GM21576 (cell line): ENCODE measurements around the gene NUMBL.

ENCODE experiments used
- ATAC-seq: cut with Tn5 transposase; IDR thresholded peaks from one replicate; pipeline ENCODE4 v1.9.1; 2021; ENCODE audit warnings: mild to moderate bottlenecking, moderate library complexity; ENCODE audit not compliant: unreplicated experiment

The NUMBL gene

GRCh38 chr19:40691421-40692211 lies 1.2 kb upstream of the NUMBL start:
- no peak for ATAC-seq

- ATAC-seq = peak; percentile 61
These were observed 406 bp upstream of the NUMBL start for GRCh38 chr19:40690693-40691420.

GRCh38 chr19:40689339-40690049 lies 957 bp downstream of the NUMBL start:
- ATAC-seq = no peak

GRCh38 chr19:40688987-40689338 lies 1.5 kb downstream of the NUMBL start:
- no peak for ATAC-seq

GRCh38 chr19:40688309-40688708 lies 2.1 kb downstream of the NUMBL start:
- ATAC-seq = no peak

- ATAC-seq = no peak
These were observed 2.9 kb downstream of the NUMBL start for GRCh38 chr19:40687525-40688016.

GRCh38 chr19:40686882-40687524 lies 3.4 kb downstream of the NUMBL start:
- no peak for ATAC-seq

- no peak for ATAC-seq
These were observed 4.9 kb downstream of the NUMBL start for GRCh38 chr19:40685563-40685962.

- no peak for ATAC-seq
These were observed 5.4 kb downstream of the NUMBL start for GRCh38 chr19:40685016-40685526.

- ATAC-seq = no peak
These were observed 6.2 kb downstream of the NUMBL start for GRCh38 chr19:40684280-40684679.

GRCh38 chr19:40683437-40683836 lies 7.0 kb downstream of the NUMBL start:
- no peak for ATAC-seq

- ATAC-seq = no peak
These were observed 8.0 kb downstream of the NUMBL start for GRCh38 chr19:40682431-40682964.

GRCh38 chr19:40681039-40681438 lies 9.4 kb downstream of the NUMBL start:
- ATAC-seq = no peak

GRCh38 chr19:40677156-40677555 lies 13.3 kb downstream of the NUMBL start:
- ATAC-seq = no peak

- ATAC-seq = no peak
These were observed 16.2 kb downstream of the NUMBL start for GRCh38 chr19:40674291-40674690.

- no peak for ATAC-seq
These were observed 17.1 kb downstream of the NUMBL start for GRCh38 chr19:40673397-40673796.

- ATAC-seq = no peak
These were observed 17.7 kb downstream of the NUMBL start for GRCh38 chr19:40672573-40673299.

- ATAC-seq = no peak
These were observed 18.4 kb downstream of the NUMBL start for GRCh38 chr19:40672038-40672437.

- ATAC-seq = no peak
These were observed 19.0 kb downstream of the NUMBL start for GRCh38 chr19:40671404-40671803.
